HG03460 (cell line): ENCODE data around the gene LARGE1.

Source experiments
- ATAC-seq: cut with Tn5 transposase; IDR thresholded peaks from one replicate; pipeline ENCODE4 v1.9.1; 2021; ENCODE audit not compliant: unreplicated experiment

LARGE1 gene

GRCh38 chr22:33447733-33448132 lies 472.5 kb downstream of the LARGE1 start:
- no peak for ATAC-seq

GRCh38 chr22:33443683-33444082 lies 476.6 kb downstream of the LARGE1 start:
- no peak for ATAC-seq

- no peak for ATAC-seq
Measured at GRCh38 chr22:33440756-33441155, 479.5 kb downstream of the LARGE1 start.

- ATAC-seq: no peak
Measured at GRCh38 chr22:33438273-33438672, 482.0 kb downstream of the LARGE1 start.

GRCh38 chr22:33431300-33431699 lies 489.0 kb downstream of the LARGE1 start:
- ATAC-seq: no peak

- ATAC-seq: no peak
Measured at GRCh38 chr22:33429281-33429680, 491.0 kb downstream of the LARGE1 start.

- no peak for ATAC-seq
Measured at GRCh38 chr22:33427461-33427860, 492.8 kb downstream of the LARGE1 start.

GRCh38 chr22:33426451-33426850 lies 493.8 kb downstream of the LARGE1 start:
- ATAC-seq: no peak

- no peak for ATAC-seq
Measured at GRCh38 chr22:33421859-33422258, 498.4 kb downstream of the LARGE1 start.

- no peak for ATAC-seq
Measured at GRCh38 chr22:33418484-33418883, 501.8 kb downstream of the LARGE1 start.

GRCh38 chr22:33415401-33415800 lies 504.9 kb downstream of the LARGE1 start:
- no peak for ATAC-seq

GRCh38 chr22:33409079-33409478 lies 511.2 kb downstream of the LARGE1 start:
- no peak for ATAC-seq

GRCh38 chr22:33405194-33405593 lies 515.1 kb downstream of the LARGE1 start:
- ATAC-seq: no peak

GRCh38 chr22:33404723-33405122 lies 515.6 kb downstream of the LARGE1 start:
- ATAC-seq: no peak

- no peak for ATAC-seq
Measured at GRCh38 chr22:33402325-33402724, 518.0 kb downstream of the LARGE1 start.

- ATAC-seq: no peak
Measured at GRCh38 chr22:33401291-33401690, 519.0 kb downstream of the LARGE1 start.

- ATAC-seq: no peak
Measured at GRCh38 chr22:33400891-33401290, 519.4 kb downstream of the LARGE1 start.

- no peak for ATAC-seq
Measured at GRCh38 chr22:33400061-33400840, 520.0 kb downstream of the LARGE1 start.

- ATAC-seq: no peak
Measured at GRCh38 chr22:33397381-33397907, 522.8 kb downstream of the LARGE1 start.

- ATAC-seq: no peak
Measured at GRCh38 chr22:33393432-33393831, 526.8 kb downstream of the LARGE1 start.

- ATAC-seq: no peak
Measured at GRCh38 chr22:33391298-33391697, 529.0 kb downstream of the LARGE1 start.

GRCh38 chr22:33389936-33390335 lies 530.3 kb downstream of the LARGE1 start:
- ATAC-seq: no peak

GRCh38 chr22:33386270-33386669 lies 534.0 kb downstream of the LARGE1 start:
- no peak for ATAC-seq
